GM23338 (cell line): ENCODE measurements around the gene CEBPB. TPM values are rescaled to one million over a fixed set of nuclear protein-coding genes. Genes with fewer than 3 reads are reported as not detected.

Experiments
- ATAC-seq: fragments of 200-7000 bp; cut with Tn5 transposase; 3 replicates; pipeline ENCODE4 v1.9.1; 2020
- DNase-seq: peaks from one replicate; pipeline ENCODE4 v3.0.0-alpha.2; 2015; ENCODE audit warnings: low spot score
- H2AFZ ChIP-seq: fragments of 200-600 bp; sonication (generic); 2 replicates; pipeline ENCODE4 v1.8.0; 2016; ENCODE audit warnings: antibody characterized with exemption, mild to moderate bottlenecking, moderate library complexity
- H3F3A ChIP-seq: fragments of 200-600 bp; sonication (generic); replicated peaks from 2 replicates; pipeline ENCODE4 v1.8.0; 2017; ENCODE audit warnings: antibody characterized with exemption, mixed run types, low read depth
- H3K27ac ChIP-seq: fragments of 200-600 bp; sonication (generic); 2 replicates; pipeline ENCODE4 v1.6.1; 2016; ENCODE audit warnings: low read depth
- H3K27me3 ChIP-seq: fragments of 200-600 bp; sonication (generic); 2 replicates; pipeline ENCODE4 v1.8.0; 2016; ENCODE audit warnings: mild to moderate bottlenecking, mixed run types, moderate library complexity; ENCODE audit not compliant: insufficient read depth
- H3K36me3 ChIP-seq: fragments of 200-600 bp; sonication (generic); 2 replicates; pipeline ENCODE4 v1.8.0; 2016; ENCODE audit warnings: mild to moderate bottlenecking; ENCODE audit not compliant: insufficient read depth
- H3K4me1 ChIP-seq: fragments of 200-600 bp; sonication (generic); 2 replicates; pipeline ENCODE4 v1.8.0; 2016; ENCODE audit warnings: mild to moderate bottlenecking, moderate library complexity; ENCODE audit not compliant: insufficient read depth
- H3K4me2 ChIP-seq: fragments of 200-600 bp; sonication (generic); 2 replicates; pipeline ENCODE4 v1.7.1; 2017; ENCODE audit warnings: mixed run types
- H3K4me3 ChIP-seq: fragments of 200-600 bp; sonication (generic); 2 replicates; pipeline ENCODE4 v1.6.1; 2016; ENCODE audit warnings: mixed run types
- H3K79me2 ChIP-seq: fragments of 200-600 bp; sonication (generic); replicated peaks from 2 replicates; pipeline ENCODE4 v1.8.0; 2017; ENCODE audit warnings: mild to moderate bottlenecking; ENCODE audit not compliant: insufficient read depth
- H3K9me2 ChIP-seq: fragments of 200-600 bp; sonication (generic); 2 replicates; pipeline ENCODE4 v1.8.0; 2017; ENCODE audit not compliant: insufficient read depth
- H4K20me1 ChIP-seq: fragments of 200-600 bp; sonication (generic); replicated peaks from 2 replicates; pipeline ENCODE4 v1.8.0; 2017; ENCODE audit warnings: mild to moderate bottlenecking; ENCODE audit not compliant: insufficient read depth
- H3K27ac Mint-ChIP-seq: 2 replicates; pipeline ENCODE4 v1.8.0; 2020; ENCODE audit warnings: inconsistent platforms, mild to moderate bottlenecking, moderate library complexity, mixed read lengths
- H3K27me3 Mint-ChIP-seq: 3 replicates; pipeline ENCODE4 v1.8.0; 2022; ENCODE audit warnings: low read depth, mild to moderate bottlenecking, moderate library complexity, mixed read lengths, inconsistent platforms; ENCODE audit not compliant: insufficient read depth, poor library complexity
- H3K36me3 Mint-ChIP-seq: 3 replicates; pipeline ENCODE4 v1.8.0; 2021; ENCODE audit warnings: low read depth, mild to moderate bottlenecking, inconsistent platforms, moderate library complexity, mixed read lengths
- H3K4me1 Mint-ChIP-seq: 3 replicates; pipeline ENCODE4 v1.8.0; 2020; ENCODE audit warnings: mild to moderate bottlenecking, inconsistent platforms, mixed read lengths
- H3K4me3 Mint-ChIP-seq: 3 replicates; pipeline ENCODE4 v1.8.0; 2021; ENCODE audit warnings: moderate library complexity, mild to moderate bottlenecking, inconsistent platforms, mixed read lengths
- H3K9me3 Mint-ChIP-seq: 3 replicates; pipeline ENCODE4 v1.8.0; 2020; ENCODE audit warnings: moderate library complexity, mild to moderate bottlenecking, inconsistent platforms, mixed read lengths
- EZH2 ChIP-seq: fragments of 200-600 bp; sonication (generic); IDR thresholded peaks from one replicate; pipeline ENCODE4 v1.8.0; 2017; ENCODE audit warnings: antibody characterized with exemption, mild to moderate bottlenecking, low read depth; ENCODE audit not compliant: unreplicated experiment
- EZH2phosphoT487 ChIP-seq: fragments of 200-600 bp; sonication (generic); IDR thresholded peaks from one replicate; pipeline ENCODE4 v1.8.1; 2018; ENCODE audit warnings: antibody characterized with exemption; ENCODE audit not compliant: unreplicated experiment
- JUNB ChIP-seq: IDR thresholded peaks from one replicate; pipeline ENCODE4 v1.6.1; 2016; ENCODE audit warnings: antibody characterized with exemption; ENCODE audit not compliant: unreplicated experiment
- NANOG ChIP-seq: IDR thresholded peaks from 2 replicates; pipeline ENCODE4 v1.6.1; 2016; ENCODE audit warnings: antibody characterized with exemption, borderline replicate concordance
- POLR2AphosphoS5 ChIP-seq: IDR thresholded peaks from 2 replicates; pipeline ENCODE4 v1.6.1; 2016; ENCODE audit warnings: antibody characterized with exemption, low read depth
- STAT1 ChIP-seq: IDR thresholded peaks from one replicate; pipeline ENCODE4 v1.6.1; 2016; ENCODE audit warnings: antibody characterized with exemption; ENCODE audit not compliant: unreplicated experiment
- ZNF114 ChIP-seq: fragments of 250-450 bp; sonication (Bioruptor Pico); IDR thresholded peaks from 2 replicates; pipeline ENCODE4 v1.5.0; 2020; ENCODE audit warnings: mild to moderate bottlenecking, moderate library complexity
- ZNF331 ChIP-seq: fragments of 250-450 bp; sonication (Bioruptor Pico); IDR thresholded peaks from 2 replicates; pipeline ENCODE4 v1.5.0; 2020; ENCODE audit warnings: low read depth, mild to moderate bottlenecking, moderate library complexity
- polyA plus RNA-seq: library from polyadenylated mRNA; unstranded; fragments of >200 nt; fragmentation: Nextera tagmentation; extraction: Ambion mirVana; gene quantifications from 2 replicates; pipeline ENCODE4 v1.2.1, GENCODE V29; 2016
- total RNA-seq: library from RNA; depleted of rRNA; stranded (reverse); fragments of >200 nt; shearing (Covaris generic); gene quantifications from 2 replicates; pipeline ENCODE4 v1.2.3, GENCODE V29; 2014
- TF ChIP-seq, protein P1 (sequence below): IDR thresholded peaks from one replicate; pipeline ENCODE4 v1.6.1; 2018; ENCODE audit warnings: antibody characterized with exemption; ENCODE audit not compliant: unreplicated experiment
- TF ChIP-seq, protein P2 (sequence below): IDR thresholded peaks from 2 replicates; pipeline ENCODE4 v1.6.1; 2016; ENCODE audit warnings: antibody characterized with exemption
- TF ChIP-seq, protein P3 (sequence below): fragments of 250-450 bp; sonication (Bioruptor Pico); IDR thresholded peaks from 2 replicates; pipeline ENCODE4 v1.5.0; 2020; ENCODE audit warnings: mild to moderate bottlenecking, moderate library complexity

The CEBPB gene
- total and polyA plus RNA-seq, 2 experiments from 2014 or later: 20.6 to 25.4 TPM

DNA sequence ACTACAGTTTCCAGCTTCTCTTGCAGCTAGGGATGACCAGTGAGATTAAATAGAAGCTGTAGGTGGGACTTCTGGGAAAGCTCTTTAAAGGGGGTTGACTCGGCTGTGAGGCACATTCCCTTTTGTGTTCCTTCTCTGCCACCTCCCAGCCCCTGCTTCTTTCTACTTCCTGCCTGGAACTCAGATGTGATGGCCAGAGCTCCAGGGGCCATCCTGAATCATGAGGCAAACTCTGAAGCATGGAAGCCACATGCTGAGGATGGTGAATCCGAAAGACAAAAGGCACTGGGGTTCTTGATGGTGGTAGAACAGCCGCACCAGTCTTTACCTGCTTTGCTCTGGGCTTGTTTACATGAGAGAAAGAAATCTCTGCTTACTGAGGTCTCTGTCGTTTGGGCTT lies 9.1 kb downstream of the CEBPB start (continued):
- TF ChIP-seq ZNF331 (CRISPR knock-in tag): no peak
- no peak for TF ChIP-seq ZNF114
- no peak for TF ChIP-seq EZH2
- TF ChIP-seq, protein P1, sequence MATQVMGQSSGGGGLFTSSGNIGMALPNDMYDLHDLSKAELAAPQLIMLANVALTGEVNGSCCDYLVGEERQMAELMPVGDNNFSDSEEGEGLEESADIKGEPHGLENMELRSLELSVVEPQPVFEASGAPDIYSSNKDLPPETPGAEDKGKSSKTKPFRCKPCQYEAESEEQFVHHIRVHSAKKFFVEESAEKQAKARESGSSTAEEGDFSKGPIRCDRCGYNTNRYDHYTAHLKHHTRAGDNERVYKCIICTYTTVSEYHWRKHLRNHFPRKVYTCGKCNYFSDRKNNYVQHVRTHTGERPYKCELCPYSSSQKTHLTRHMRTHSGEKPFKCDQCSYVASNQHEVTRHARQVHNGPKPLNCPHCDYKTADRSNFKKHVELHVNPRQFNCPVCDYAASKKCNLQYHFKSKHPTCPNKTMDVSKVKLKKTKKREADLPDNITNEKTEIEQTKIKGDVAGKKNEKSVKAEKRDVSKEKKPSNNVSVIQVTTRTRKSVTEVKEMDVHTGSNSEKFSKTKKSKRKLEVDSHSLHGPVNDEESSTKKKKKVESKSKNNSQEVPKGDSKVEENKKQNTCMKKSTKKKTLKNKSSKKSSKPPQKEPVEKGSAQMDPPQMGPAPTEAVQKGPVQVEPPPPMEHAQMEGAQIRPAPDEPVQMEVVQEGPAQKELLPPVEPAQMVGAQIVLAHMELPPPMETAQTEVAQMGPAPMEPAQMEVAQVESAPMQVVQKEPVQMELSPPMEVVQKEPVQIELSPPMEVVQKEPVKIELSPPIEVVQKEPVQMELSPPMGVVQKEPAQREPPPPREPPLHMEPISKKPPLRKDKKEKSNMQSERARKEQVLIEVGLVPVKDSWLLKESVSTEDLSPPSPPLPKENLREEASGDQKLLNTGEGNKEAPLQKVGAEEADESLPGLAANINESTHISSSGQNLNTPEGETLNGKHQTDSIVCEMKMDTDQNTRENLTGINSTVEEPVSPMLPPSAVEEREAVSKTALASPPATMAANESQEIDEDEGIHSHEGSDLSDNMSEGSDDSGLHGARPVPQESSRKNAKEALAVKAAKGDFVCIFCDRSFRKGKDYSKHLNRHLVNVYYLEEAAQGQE: no peak
- TF ChIP-seq, protein P2, sequence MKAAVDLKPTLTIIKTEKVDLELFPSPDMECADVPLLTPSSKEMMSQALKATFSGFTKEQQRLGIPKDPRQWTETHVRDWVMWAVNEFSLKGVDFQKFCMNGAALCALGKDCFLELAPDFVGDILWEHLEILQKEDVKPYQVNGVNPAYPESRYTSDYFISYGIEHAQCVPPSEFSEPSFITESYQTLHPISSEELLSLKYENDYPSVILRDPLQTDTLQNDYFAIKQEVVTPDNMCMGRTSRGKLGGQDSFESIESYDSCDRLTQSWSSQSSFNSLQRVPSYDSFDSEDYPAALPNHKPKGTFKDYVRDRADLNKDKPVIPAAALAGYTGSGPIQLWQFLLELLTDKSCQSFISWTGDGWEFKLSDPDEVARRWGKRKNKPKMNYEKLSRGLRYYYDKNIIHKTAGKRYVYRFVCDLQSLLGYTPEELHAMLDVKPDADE: no peak

DNA sequence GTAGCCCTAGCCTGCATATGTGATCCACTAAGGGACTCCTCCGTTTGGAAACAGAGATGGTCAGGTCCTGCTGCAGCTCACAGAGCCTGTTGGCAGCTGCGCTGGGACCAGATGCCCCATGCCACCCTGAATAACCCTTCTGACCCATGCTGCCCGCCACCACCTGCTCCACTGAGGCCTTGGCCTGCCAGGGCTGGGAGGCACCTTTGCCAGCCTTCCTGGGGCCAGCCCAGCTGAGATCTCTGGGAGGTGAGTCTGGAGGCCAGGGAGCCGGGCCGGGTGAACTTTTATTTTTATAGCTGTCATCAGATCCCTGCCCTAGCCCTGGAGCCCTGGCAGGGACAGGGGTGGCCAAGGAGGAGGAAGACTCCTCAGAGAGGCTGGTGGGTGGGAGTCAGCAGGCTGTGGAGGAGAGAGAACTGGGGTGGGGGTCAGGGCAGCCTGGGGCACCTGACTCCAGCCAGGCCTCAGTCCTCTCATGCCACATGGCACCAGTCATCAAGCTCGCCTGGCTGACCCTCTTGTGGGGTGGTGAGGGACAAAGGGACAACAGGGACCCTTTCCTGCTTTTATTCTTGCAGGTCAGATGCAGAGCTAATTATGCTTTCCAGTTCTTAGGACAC lies 10.0 kb downstream of the CEBPB start:
- Histone ChIP-seq H3K79me2 (no peaks in the 10 kb centered on the region), H3K36me3 (no peaks in the 10 kb centered on the region), H3K9me2 (no peaks in the 10 kb centered on the region), H3F3A (no peaks in the 10 kb centered on the region), H3K4me3 (no peak overlapping the region), H3K4me2 (no peak overlapping the region), H2AFZ (no peak overlapping the region), H3K4me1 (no peaks in the 10 kb centered on the region; the same call in 1 of the 2 replicates), H3K27ac (no peak overlapping the region; the same call in 1 of the 2 replicates), H3K27me3 (no peaks in the 10 kb centered on the region), H4K20me1 (no peaks in the 10 kb centered on the region; the same call in 1 of the 2 replicates)
- peaks cover 41% of the 10 kb centered on the region for H3K9me3 Mint-ChIP-seq
- H3K4me1 Mint-ChIP-seq: peaks cover 24% of the 10 kb centered on the region
- no peak overlapping the region for H3K27ac Mint-ChIP-seq
- peaks cover 21% of the 10 kb centered on the region for H3K36me3 Mint-ChIP-seq
- DNase-seq (no peak), ATAC-seq (no peak)
- H3K27me3 Mint-ChIP-seq: peaks cover 4% of the 10 kb centered on the region
- H3K4me3 Mint-ChIP-seq: no peak overlapping the region; the same call in 2 of the 3 replicates
- TF ChIP-seq ZNF114 (no peak), POLR2AphosphoS5 (no peak), EZH2phosphoT487 (no peak), NANOG (no peak), STAT1 (no peak), EZH2 (no peak), JUNB (no peak)
- TF ChIP-seq, protein P2: no peak
- TF ChIP-seq, protein P3, sequence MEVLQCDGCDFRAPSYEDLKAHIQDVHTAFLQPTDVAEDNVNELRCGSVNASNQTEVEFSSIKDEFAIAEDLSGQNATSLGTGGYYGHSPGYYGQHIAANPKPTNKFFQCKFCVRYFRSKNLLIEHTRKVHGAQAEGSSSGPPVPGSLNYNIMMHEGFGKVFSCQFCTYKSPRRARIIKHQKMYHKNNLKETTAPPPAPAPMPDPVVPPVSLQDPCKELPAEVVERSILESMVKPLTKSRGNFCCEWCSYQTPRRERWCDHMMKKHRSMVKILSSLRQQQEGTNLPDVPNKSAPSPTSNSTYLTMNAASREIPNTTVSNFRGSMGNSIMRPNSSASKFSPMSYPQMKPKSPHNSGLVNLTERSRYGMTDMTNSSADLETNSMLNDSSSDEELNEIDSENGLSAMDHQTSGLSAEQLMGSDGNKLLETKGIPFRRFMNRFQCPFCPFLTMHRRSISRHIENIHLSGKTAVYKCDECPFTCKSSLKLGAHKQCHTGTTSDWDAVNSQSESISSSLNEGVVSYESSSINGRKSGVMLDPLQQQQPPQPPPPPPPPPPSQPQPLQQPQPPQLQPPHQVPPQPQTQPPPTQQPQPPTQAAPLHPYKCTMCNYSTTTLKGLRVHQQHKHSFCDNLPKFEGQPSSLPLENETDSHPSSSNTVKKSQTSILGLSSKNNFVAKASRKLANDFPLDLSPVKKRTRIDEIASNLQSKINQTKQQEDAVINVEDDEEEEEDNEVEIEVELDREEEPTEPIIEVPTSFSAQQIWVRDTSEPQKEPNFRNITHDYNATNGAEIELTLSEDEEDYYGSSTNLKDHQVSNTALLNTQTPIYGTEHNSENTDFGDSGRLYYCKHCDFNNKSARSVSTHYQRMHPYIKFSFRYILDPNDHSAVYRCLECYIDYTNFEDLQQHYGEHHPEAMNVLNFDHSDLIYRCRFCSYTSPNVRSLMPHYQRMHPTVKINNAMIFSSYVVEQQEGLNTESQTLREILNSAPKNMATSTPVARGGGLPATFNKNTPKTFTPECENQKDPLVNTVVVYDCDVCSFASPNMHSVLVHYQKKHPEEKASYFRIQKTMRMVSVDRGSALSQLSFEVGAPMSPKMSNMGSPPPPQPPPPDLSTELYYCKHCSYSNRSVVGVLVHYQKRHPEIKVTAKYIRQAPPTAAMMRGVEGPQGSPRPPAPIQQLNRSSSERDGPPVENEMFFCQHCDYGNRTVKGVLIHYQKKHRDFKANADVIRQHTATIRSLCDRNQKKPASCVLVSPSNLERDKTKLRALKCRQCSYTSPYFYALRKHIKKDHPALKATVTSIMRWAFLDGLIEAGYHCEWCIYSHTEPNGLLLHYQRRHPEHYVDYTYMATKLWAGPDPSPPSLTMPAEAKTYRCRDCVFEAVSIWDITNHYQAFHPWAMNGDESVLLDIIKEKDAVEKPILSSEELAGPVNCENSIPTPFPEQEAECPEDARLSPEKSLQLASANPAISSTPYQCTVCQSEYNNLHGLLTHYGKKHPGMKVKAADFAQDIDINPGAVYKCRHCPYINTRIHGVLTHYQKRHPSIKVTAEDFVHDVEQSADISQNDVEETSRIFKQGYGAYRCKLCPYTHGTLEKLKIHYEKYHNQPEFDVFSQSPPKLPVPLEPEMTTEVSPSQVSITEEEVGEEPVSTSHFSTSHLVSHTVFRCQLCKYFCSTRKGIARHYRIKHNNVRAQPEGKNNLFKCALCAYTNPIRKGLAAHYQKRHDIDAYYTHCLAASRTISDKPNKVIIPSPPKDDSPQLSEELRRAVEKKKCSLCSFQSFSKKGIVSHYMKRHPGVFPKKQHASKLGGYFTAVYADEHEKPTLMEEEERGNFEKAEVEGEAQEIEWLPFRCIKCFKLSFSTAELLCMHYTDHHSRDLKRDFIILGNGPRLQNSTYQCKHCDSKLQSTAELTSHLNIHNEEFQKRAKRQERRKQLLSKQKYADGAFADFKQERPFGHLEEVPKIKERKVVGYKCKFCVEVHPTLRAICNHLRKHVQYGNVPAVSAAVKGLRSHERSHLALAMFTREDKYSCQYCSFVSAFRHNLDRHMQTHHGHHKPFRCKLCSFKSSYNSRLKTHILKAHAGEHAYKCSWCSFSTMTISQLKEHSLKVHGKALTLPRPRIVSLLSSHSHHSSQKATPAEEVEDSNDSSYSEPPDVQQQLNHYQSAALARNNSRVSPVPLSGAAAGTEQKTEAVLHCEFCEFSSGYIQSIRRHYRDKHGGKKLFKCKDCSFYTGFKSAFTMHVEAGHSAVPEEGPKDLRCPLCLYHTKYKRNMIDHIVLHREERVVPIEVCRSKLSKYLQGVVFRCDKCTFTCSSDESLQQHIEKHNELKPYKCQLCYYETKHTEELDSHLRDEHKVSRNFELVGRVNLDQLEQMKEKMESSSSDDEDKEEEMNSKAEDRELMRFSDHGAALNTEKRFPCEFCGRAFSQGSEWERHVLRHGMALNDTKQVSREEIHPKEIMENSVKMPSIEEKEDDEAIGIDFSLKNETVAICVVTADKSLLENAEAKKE (CRISPR knock-in tag): no peak
